NT2/D1 (cell line): ENCODE measurements around the gene CHIC2.

Experiments used
- SUZ12 ChIP-seq: IDR thresholded peaks from 2 replicates; pipeline ENCODE4 v1.6.1; 2011; ENCODE audit not compliant: insufficient read length, insufficient read depth; ENCODE audit errors: extremely low read depth
- YY1 ChIP-seq: IDR thresholded peaks from 2 replicates; pipeline ENCODE4 v1.6.1; 2011; ENCODE audit not compliant: insufficient read length, insufficient read depth
- ZNF274 ChIP-seq: IDR thresholded peaks from 2 replicates; pipeline ENCODE4 v1.6.1; 2011; ENCODE audit warnings: mild to moderate bottlenecking, low read depth, low read length

GRCh38 chr4:54107951-54108748 lies 43.7 kb upstream of the CHIC2 start:
- TF ChIP-seq ZNF274, result no peak
- no peak for TF ChIP-seq SUZ12
- no peak for TF ChIP-seq YY1
